Activated T-helper 17 cell treated with anti-CD3 and anti-CD28 coated beads, Interleukin-2, amount 50 U/mL, for 72 hours (primary cell): ENCODE measurements around the gene MYH13. TPM values are rescaled to one million over a fixed set of nuclear protein-coding genes. Genes with fewer than 3 reads are reported as not detected.

ENCODE experiments used
- ATAC-seq: fragments of 150-1000 bp; cut with Tn5 transposase; replicated peaks from 2 replicates; pipeline ENCODE4 v1.10.0; 2021; ENCODE audit warnings: mild to moderate bottlenecking, moderate library complexity
- H3K27ac Mint-ChIP-seq: one replicate; pipeline ENCODE4 v1.8.0; 2022; ENCODE audit warnings: mixed read lengths
- H3K27me3 Mint-ChIP-seq: one replicate; pipeline ENCODE4 v1.8.0; 2022; ENCODE audit warnings: mixed read lengths
- H3K36me3 Mint-ChIP-seq: one replicate; pipeline ENCODE4 v1.8.0; 2022; ENCODE audit warnings: low read depth, mild to moderate bottlenecking, mixed read lengths
- H3K4me1 Mint-ChIP-seq: one replicate; pipeline ENCODE4 v1.8.0; 2022; ENCODE audit warnings: mixed read lengths
- H3K4me3 Mint-ChIP-seq: one replicate; pipeline ENCODE4 v1.8.0; 2022; ENCODE audit warnings: mild to moderate bottlenecking, mixed read lengths
- H3K9me3 Mint-ChIP-seq: one replicate; pipeline ENCODE4 v1.8.0; 2022; ENCODE audit warnings: mixed read lengths
- total RNA-seq, 2 donors: library from RNA; stranded (reverse); gene quantifications; one replicate each; pipeline ENCODE4 v1.2.3, GENCODE V29; 2022

The MYH13 gene
- total RNA-seq, 2 donors from 2014 or later = not detected

GRCh38 chr17:10328206-10328605 lies 44.6 kb downstream of the MYH13 start:
- Mint-ChIP-seq H3K36me3 (no peaks in the 10 kb centered on the region), H3K9me3 (no peaks in the 10 kb centered on the region), H3K27me3 (no peaks in the 10 kb centered on the region), H3K27ac (no peak overlapping the region), H3K4me3 (no peak overlapping the region), H3K4me1 (peaks cover 4% of the 10 kb centered on the region)
- no peak for ATAC-seq

DNA sequence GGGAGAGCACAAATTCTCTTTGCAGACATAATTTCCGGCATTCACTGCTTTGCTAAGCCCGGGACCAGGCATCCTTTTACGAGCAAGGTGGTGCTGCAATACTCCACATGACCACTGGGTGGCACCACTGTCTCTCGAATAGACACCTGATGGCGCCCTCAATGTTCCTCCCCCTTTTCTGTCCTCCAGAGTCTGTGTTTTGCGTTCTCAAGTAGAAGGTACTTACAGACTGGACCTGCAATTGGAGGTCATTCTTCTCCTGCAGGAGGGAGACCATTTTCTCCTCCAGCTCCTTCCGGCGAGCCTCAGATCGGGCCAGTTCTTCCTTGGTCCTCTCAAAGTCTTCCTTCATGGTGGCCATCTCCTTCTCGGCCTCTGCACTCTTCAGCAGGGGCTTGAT lies 45.2 kb downstream of the MYH13 start:
- H3K27me3 Mint-ChIP-seq = no peaks in the 10 kb centered on the region
- no peaks in the 10 kb centered on the region for H3K36me3 Mint-ChIP-seq
- H3K27ac Mint-ChIP-seq = no peak overlapping the region
- no peak overlapping the region for H3K4me3 Mint-ChIP-seq
- ATAC-seq = no peak
- H3K9me3 Mint-ChIP-seq = no peaks in the 10 kb centered on the region
- H3K4me1 Mint-ChIP-seq = peaks cover 4% of the 10 kb centered on the region

DNA sequence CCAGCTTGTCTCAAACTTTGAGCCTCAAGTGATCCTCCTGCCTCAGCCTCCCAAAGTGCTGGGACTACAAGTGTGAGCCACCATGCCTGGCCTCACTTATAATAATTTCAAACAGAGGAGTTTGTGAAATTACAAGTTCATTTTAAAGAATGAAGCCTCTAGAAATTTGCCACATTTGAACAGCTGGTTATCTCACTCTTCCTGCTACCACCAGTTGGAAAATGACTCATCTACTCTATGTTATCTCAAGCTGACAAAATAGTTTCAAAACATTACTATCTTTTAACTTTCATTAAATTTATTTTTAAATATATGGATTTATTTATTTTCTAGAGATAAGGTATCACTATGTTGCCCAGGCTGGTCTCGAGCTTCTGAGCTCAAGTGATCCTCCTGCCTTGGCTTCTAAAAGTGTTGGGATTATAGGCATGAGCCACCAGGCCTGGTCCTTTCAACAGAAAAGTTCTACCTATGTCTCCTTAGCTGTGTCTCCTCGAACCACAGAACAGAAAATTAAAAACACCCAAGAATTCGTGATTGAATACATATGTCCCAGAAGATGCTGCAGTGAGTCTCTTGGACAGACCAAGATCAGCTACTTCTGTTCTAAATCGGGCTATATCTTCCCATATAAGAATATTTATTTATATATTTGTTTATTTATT lies 47.6 kb downstream of the MYH13 start:
- Mint-ChIP-seq H3K4me3 (no peak overlapping the region), H3K27me3 (no peaks in the 10 kb centered on the region), H3K36me3 (no peaks in the 10 kb centered on the region), H3K27ac (no peak overlapping the region), H3K4me1 (peaks cover 4% of the 10 kb centered on the region), H3K9me3 (no peaks in the 10 kb centered on the region)
- ATAC-seq = no peak

GRCh38 chr17:10323812-10324610 lies 48.8 kb downstream of the MYH13 start:
- Mint-ChIP-seq H3K4me1 (peaks cover 4% of the 10 kb centered on the region), H3K27ac (no peak overlapping the region), H3K36me3 (no peaks in the 10 kb centered on the region), H3K4me3 (no peak overlapping the region), H3K9me3 (no peaks in the 10 kb centered on the region), H3K27me3 (no peaks in the 10 kb centered on the region)
- ATAC-seq = no peak

DNA sequence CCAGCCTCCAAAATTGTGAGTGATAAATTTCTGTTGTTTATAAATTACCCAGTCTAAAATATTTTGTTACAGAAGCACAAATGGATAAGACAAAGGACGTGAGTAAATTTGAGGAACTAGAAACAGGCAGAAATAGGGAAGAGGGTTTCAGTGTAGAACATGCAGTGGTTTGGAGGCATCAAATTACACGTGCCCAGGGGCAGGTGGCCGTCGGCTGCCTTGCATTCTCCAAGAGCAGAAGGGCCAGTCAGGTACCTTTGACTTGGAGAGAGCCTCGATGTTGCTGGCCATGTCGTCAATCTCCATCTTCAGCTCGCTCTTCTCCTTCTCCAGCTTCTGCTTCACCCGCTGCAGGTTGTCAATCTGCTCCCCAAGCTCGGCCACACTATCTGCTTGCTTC lies 54.3 kb downstream of the MYH13 start:
- Mint-ChIP-seq H3K36me3 (no peaks in the 10 kb centered on the region), H3K27me3 (peaks cover 4% of the 10 kb centered on the region), H3K4me3 (no peak overlapping the region), H3K27ac (no peak overlapping the region), H3K4me1 (no peaks in the 10 kb centered on the region), H3K9me3 (no peaks in the 10 kb centered on the region)
- ATAC-seq = no peak

DNA sequence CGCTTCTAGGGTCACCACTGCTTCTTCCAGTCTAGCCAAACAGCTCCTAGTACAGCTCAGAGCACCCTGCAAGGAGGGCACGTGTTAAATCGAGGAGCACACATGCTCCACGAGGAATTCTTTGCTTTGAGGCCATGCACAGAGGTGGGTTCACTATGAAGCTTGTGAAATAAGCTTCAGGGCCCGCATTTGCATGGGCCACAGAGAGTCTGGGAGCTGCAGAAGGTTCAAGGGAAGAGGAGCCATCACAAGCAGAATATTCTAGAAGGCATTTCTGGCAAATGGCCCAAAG lies 55.3 kb downstream of the MYH13 start:
- no peak overlapping the region for H3K27ac Mint-ChIP-seq
- peaks cover 4% of the 10 kb centered on the region for H3K27me3 Mint-ChIP-seq
- H3K36me3 Mint-ChIP-seq = no peaks in the 10 kb centered on the region
- no peaks in the 10 kb centered on the region for H3K4me1 Mint-ChIP-seq
- no peaks in the 10 kb centered on the region for H3K9me3 Mint-ChIP-seq
- no peak for ATAC-seq
- no peak overlapping the region for H3K4me3 Mint-ChIP-seq

- no peak overlapping the region for H3K4me3 Mint-ChIP-seq
- no peaks in the 10 kb centered on the region for H3K4me1 Mint-ChIP-seq
- no peaks in the 10 kb centered on the region for H3K36me3 Mint-ChIP-seq
- H3K27ac Mint-ChIP-seq = no peak overlapping the region
- no peak for ATAC-seq
- H3K9me3 Mint-ChIP-seq = no peaks in the 10 kb centered on the region
- H3K27me3 Mint-ChIP-seq = peaks cover 4% of the 10 kb centered on the region
Observed at GRCh38 chr17:10316801-10317542, 55.8 kb downstream of the MYH13 start.

DNA sequence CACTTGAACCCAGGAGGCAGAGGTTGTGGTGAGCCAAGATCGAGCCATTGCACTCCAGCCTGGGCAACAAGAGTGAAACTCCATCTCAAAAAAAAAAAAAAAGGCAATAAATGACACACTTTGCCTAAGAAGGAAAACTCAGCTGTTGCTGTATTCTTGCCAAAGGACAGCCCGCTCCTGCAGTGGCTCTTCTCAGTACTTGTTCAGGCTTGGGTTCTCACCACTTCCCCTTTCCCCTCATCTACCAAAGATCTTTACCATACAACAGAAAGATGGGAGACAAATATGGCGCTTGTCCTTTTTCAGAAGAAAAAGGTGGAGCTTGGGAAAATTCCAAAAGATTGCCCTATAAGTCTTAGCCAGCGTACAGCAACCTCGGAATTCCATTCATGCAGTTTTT lies 58.5 kb downstream of the MYH13 start:
- no peaks in the 10 kb centered on the region for H3K36me3 Mint-ChIP-seq
- no peaks in the 10 kb centered on the region for H3K9me3 Mint-ChIP-seq
- H3K27ac Mint-ChIP-seq = no peak overlapping the region
- H3K4me1 Mint-ChIP-seq = no peaks in the 10 kb centered on the region
- peaks cover 4% of the 10 kb centered on the region for H3K27me3 Mint-ChIP-seq
- no peak for ATAC-seq
- H3K4me3 Mint-ChIP-seq = no peak overlapping the region

- Mint-ChIP-seq H3K9me3 (no peaks in the 10 kb centered on the region), H3K27me3 (peaks cover 4% of the 10 kb centered on the region), H3K36me3 (no peaks in the 10 kb centered on the region), H3K27ac (no peak overlapping the region), H3K4me1 (no peaks in the 10 kb centered on the region), H3K4me3 (no peak overlapping the region)
- ATAC-seq = no peak
Observed at GRCh38 chr17:10313037-10313672, 59.7 kb downstream of the MYH13 start.

DNA sequence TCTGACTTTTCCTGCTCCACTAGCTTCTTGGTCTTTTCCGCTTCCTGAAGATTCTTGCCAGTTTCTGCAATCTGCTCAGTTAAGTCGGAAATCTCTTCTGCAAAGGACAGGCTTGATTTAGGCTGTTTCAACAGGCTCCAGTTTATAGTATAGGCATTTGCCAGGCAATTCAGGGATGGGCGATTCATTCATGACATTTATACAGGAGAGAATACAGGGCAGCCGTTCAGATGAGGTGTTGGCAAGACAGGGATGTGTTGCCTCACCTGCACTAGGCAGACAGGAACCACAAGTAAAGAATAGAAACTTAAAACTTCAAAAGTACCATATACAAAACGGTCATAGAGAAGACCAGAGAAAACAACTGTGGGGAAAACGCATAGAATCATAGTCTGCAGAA lies 61.7 kb downstream of the MYH13 start:
- Mint-ChIP-seq H3K27me3 (peaks cover 6% of the 10 kb centered on the region), H3K9me3 (no peaks in the 10 kb centered on the region), H3K4me1 (no peaks in the 10 kb centered on the region), H3K27ac (no peak overlapping the region), H3K4me3 (no peak overlapping the region), H3K36me3 (no peaks in the 10 kb centered on the region)
- ATAC-seq = no peak

GRCh38 chr17:10309003-10309974 lies 63.5 kb downstream of the MYH13 start:
- ATAC-seq = no peak
- H3K4me3 Mint-ChIP-seq = no peak overlapping the region
- H3K27me3 Mint-ChIP-seq = peaks cover 2% of the 10 kb centered on the region
- no peaks in the 10 kb centered on the region for H3K4me1 Mint-ChIP-seq
- no peaks in the 10 kb centered on the region for H3K9me3 Mint-ChIP-seq
- H3K36me3 Mint-ChIP-seq = no peaks in the 10 kb centered on the region
- H3K27ac Mint-ChIP-seq = no peak overlapping the region

- no peaks in the 10 kb centered on the region for H3K36me3 Mint-ChIP-seq
- H3K27me3 Mint-ChIP-seq = peaks cover 2% of the 10 kb centered on the region
- no peak overlapping the region for H3K27ac Mint-ChIP-seq
- no peaks in the 10 kb centered on the region for H3K4me1 Mint-ChIP-seq
- ATAC-seq = no peak
- no peaks in the 10 kb centered on the region for H3K9me3 Mint-ChIP-seq
- H3K4me3 Mint-ChIP-seq = no peak overlapping the region
Observed at GRCh38 chr17:10306585-10306984, 66.2 kb downstream of the MYH13 start.

DNA sequence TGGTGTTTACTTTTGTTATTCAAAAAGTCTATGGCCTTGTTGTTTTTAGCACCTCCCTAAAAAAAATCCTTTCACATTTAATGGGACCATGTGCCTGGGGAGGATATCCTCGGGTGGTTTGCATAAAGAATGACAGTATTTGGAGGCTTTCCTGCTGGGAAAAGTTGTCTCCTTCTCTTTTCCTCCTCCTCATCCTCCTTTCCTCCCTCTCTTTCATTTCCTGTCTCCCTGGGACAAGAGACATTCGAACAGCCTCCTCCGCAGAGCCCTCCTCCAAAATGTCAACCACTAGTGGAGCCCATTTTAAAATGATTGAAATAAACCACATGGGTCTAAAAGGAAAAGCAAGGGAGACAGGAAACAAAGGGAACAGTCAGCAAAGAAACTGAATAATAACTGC lies 67.4 kb downstream of the MYH13 start:
- Mint-ChIP-seq H3K4me1 (no peaks in the 10 kb centered on the region), H3K4me3 (no peak overlapping the region), H3K27ac (no peak overlapping the region), H3K36me3 (no peaks in the 10 kb centered on the region), H3K9me3 (no peaks in the 10 kb centered on the region), H3K27me3 (peaks cover 2% of the 10 kb centered on the region)
- ATAC-seq = no peak
